ENCODE measurements around the gene AFF3.

DNA sequence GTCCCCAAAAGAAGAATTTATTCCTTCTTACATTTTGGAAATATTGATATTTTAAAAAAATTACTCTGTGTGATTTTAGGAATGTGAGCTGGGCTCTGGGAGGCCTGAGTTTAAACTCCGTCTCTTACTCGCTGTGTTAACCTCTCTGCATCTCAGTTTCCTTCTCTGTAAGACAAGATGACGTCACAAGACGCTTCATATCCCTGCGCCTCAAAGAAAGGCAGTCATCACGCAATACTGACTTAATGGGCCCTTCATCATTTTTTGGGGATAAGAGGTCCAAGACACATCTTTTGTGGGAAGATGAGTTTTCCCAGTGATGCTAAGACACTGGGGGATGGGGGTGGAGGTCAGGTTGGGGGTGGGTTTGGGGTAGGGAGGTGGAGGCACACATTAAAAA, 320.4 kb downstream of the AFF3 start:
- no peak for TF ChIP-seq POLR2AphosphoS5 (IDR thresholded peaks at IDR 0.05; ENCODE audit: low read depth, low read length)
- TF ChIP-seq SIN3A (IDR thresholded peaks at IDR 0.05; ENCODE audit: borderline replicate concordance, insufficient read depth, low read length) = no peak
- TF ChIP-seq, protein P1, sequence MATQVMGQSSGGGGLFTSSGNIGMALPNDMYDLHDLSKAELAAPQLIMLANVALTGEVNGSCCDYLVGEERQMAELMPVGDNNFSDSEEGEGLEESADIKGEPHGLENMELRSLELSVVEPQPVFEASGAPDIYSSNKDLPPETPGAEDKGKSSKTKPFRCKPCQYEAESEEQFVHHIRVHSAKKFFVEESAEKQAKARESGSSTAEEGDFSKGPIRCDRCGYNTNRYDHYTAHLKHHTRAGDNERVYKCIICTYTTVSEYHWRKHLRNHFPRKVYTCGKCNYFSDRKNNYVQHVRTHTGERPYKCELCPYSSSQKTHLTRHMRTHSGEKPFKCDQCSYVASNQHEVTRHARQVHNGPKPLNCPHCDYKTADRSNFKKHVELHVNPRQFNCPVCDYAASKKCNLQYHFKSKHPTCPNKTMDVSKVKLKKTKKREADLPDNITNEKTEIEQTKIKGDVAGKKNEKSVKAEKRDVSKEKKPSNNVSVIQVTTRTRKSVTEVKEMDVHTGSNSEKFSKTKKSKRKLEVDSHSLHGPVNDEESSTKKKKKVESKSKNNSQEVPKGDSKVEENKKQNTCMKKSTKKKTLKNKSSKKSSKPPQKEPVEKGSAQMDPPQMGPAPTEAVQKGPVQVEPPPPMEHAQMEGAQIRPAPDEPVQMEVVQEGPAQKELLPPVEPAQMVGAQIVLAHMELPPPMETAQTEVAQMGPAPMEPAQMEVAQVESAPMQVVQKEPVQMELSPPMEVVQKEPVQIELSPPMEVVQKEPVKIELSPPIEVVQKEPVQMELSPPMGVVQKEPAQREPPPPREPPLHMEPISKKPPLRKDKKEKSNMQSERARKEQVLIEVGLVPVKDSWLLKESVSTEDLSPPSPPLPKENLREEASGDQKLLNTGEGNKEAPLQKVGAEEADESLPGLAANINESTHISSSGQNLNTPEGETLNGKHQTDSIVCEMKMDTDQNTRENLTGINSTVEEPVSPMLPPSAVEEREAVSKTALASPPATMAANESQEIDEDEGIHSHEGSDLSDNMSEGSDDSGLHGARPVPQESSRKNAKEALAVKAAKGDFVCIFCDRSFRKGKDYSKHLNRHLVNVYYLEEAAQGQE (IDR thresholded peaks at IDR 0.05; ENCODE audit: insufficient read depth in 1 of 2, low read depth in 2 of 2, low read length in 2 of 2) = no peak
- TF ChIP-seq TAF1 (IDR thresholded peaks at IDR 0.05; ENCODE audit: borderline replicate concordance, insufficient read depth, low read length) = no peak
- TF ChIP-seq FOXP2 (optimal IDR thresholded peaks at IDR 0.05; ENCODE audit: borderline replicate concordance, extremely low read depth, extremely low read length, insufficient read depth) = no peak

All from PFSK-1 (cell line).